ENCODE measurements around the gene EIF4A3.

The EIF4A3 gene

DNA sequence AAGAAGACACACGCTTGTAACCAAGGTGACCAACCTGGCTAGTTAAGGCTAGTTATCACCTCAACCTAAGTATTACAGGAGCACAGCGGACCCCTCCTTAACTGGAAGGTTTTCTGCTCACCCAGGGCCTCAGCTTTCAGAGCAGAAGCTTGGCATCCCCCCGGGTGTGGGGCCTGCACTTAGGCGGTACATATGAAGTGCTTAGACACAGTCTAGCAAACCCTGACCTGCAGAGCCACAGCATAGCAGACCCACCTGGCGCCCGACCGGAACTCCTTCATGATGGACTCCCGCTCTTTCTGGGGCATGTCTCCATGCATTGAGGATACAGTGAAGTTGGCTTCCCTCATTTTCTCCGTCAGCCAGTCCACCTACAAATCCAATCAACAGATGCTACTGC lies 9.8 kb downstream of the EIF4A3 start:
- no peak for ATAC-seq (replicated peaks)
- DNase-seq, result no peak
- H3K9me3 Mint-ChIP-seq, result no peaks in the 10 kb centered on the region
- no peak overlapping the region for H3K27ac Mint-ChIP-seq
- no peak overlapping the region for H3K4me3 Mint-ChIP-seq
- H3K36me3 Mint-ChIP-seq, result peaks cover 51 to 70% of the 10 kb centered on the region in 2 donors
- no peaks in the 10 kb centered on the region for H3K27me3 Mint-ChIP-seq
- no peaks in the 10 kb centered on the region for H3K4me1 Mint-ChIP-seq

DNA sequence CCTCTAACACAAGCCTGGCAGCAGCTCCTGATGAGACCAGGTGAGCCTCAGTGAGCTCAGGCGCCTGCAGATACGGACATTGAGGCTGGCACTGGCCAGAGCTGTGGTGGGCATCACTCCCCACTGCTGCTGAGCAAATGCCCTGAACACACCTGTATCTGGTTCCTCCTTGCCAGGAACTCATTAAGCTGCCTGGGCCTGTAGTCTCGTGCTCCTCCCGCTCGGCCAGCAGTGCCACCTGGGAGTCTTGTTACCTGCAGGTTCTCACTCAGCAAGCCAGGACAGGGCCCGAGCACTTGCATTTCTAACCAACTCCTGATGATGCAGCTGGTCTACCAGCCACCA lies 13.3 kb downstream of the EIF4A3 start:
- peaks cover 37 to 47% of the 10 kb centered on the region in 2 donors for H3K36me3 Mint-ChIP-seq
- H3K4me3 Mint-ChIP-seq, result no peak overlapping the region
- no peaks in the 10 kb centered on the region for H3K4me1 Mint-ChIP-seq
- DNase-seq (no peak), ATAC-seq (replicated peaks) (no peak)
- peaks cover 0 to 7% of the 10 kb centered on the region in 2 donors for H3K27me3 Mint-ChIP-seq
- no peaks in the 10 kb centered on the region for H3K9me3 Mint-ChIP-seq
- H3K27ac Mint-ChIP-seq, result no peak overlapping the region

DNA sequence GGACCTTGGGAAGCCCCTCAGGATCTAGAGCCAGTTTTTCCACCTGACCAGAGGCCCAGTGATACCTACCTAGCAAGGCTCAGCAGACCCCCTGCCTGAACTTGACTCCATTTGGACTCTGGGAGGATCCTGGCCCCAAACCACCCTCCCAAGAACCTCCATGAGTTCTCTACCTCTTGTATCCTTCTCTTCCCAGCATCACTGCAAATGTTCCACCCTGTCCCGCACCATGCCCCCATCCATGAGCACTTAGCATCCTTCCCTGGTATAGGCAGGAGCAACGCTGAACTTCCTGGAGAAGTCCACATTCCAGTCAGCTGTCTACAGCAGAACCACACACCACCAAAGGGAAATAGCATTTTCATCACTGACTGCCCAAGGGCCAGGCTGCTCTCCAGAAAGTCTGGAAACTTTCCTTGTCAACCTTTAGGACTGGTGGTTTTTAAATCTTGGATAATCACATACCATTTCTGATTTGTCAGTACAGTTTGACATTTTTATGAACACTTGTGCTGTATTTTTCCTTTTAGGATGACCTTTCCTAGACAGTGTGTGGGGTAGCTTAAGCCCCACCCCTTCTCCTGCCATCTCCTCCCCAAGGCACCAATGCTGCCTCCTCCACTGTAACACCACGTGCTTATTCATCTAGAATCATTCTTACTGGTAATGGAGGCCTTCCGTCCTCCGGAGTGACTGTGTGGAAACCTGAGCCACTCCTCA lies 13.9 kb downstream of the EIF4A3 start:
- Mint-ChIP-seq H3K36me3 (peaks cover 34 to 43% of the 10 kb centered on the region in 2 donors), H3K4me1 (no peaks in the 10 kb centered on the region), H3K27me3 (peaks cover 0 to 8% of the 10 kb centered on the region in 2 donors), H3K27ac (no peak overlapping the region), H3K4me3 (no peak overlapping the region), H3K9me3 (no peaks in the 10 kb centered on the region)
- DNase-seq, result no peak
- ATAC-seq (replicated peaks), result no peak

DNA sequence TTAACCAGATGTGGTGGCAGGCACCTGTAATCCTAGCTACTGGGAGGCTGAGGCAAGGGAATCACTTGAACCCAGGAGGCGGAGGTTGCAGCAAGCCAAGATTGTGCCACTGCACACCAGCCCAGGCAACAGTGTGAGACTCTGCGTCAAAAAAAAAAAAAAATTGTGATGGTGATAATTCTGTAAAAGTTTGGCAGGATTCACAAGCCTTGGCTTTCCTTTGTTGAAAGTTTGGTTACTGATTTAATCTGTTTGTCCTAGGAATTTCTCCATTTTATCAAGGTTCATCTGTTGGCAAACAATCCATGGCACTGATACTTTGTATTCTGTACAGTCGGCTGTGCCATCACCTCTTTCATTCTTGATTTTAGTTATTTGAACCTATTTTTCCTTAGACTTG lies 15.9 kb downstream of the EIF4A3 start:
- no peaks in the 10 kb centered on the region for H3K4me1 Mint-ChIP-seq
- DNase-seq, result no peak
- H3K4me3 Mint-ChIP-seq, result no peak overlapping the region
- H3K9me3 Mint-ChIP-seq, result no peaks in the 10 kb centered on the region
- H3K27ac Mint-ChIP-seq, result no peak overlapping the region
- H3K36me3 Mint-ChIP-seq, result peaks cover 25 to 31% of the 10 kb centered on the region in 2 donors
- no peak for ATAC-seq (replicated peaks)
- peaks cover 0 to 19% of the 10 kb centered on the region in 2 donors for H3K27me3 Mint-ChIP-seq

DNA sequence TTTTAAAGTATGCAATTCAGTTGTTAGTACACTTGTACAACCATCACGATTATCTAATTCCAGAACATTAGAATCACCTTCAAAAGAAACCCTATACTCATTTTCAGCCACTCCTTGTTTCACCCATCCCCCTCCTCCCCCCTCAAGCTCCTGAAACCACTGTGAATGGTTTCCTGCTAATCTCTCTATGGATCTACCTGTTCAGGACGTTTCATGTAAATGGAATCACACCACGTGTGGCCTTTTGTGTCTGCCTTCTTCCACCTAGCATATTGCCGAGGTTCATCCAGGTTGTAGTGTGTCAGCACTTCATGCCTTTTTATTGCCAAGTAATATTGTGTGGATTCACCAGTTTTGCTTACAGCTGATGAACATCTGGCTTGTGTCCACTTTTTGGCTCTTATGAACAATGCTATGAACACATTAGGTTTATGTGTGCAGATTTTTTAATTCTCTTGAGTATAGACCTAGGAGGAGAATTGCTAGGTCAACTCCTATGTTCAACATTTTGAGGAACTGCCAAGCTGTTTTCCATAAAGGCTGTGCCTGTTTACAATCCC lies 17.8 kb downstream of the EIF4A3 start:
- no peak overlapping the region for H3K27ac Mint-ChIP-seq
- ATAC-seq (replicated peaks), result no peak
- H3K4me3 Mint-ChIP-seq, result no peak overlapping the region
- peaks cover 16 to 20% of the 10 kb centered on the region in 2 donors for H3K36me3 Mint-ChIP-seq
- no peak for DNase-seq
- no peaks in the 10 kb centered on the region for H3K9me3 Mint-ChIP-seq
- H3K4me1 Mint-ChIP-seq, result no peaks in the 10 kb centered on the region
- H3K27me3 Mint-ChIP-seq, result peaks cover 0 to 19% of the 10 kb centered on the region in 2 donors

DNA sequence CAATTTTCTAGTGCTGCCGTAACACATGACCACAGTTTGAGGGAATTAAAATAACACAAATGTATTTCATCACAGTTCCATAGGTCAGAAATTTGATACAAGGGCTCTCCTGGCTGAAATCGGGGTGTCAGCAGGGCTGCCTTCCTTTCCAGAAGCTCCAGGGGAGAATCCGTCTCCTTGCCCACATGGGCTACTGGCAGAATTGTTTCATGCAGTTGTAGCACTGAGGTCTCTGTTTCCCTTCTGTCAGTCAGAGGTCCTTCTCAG lies 20.5 kb downstream of the EIF4A3 start:
- Mint-ChIP-seq H3K4me3 (no peak overlapping the region), H3K27ac (no peak overlapping the region), H3K9me3 (no peaks in the 10 kb centered on the region), H3K27me3 (peaks cover 0 to 19% of the 10 kb centered on the region in 2 donors), H3K4me1 (no peaks in the 10 kb centered on the region), H3K36me3 (peaks cover 0 to under 1% of the 10 kb centered on the region in 2 donors)
- DNase-seq (no peak), ATAC-seq (replicated peaks) (no peak)

DNA sequence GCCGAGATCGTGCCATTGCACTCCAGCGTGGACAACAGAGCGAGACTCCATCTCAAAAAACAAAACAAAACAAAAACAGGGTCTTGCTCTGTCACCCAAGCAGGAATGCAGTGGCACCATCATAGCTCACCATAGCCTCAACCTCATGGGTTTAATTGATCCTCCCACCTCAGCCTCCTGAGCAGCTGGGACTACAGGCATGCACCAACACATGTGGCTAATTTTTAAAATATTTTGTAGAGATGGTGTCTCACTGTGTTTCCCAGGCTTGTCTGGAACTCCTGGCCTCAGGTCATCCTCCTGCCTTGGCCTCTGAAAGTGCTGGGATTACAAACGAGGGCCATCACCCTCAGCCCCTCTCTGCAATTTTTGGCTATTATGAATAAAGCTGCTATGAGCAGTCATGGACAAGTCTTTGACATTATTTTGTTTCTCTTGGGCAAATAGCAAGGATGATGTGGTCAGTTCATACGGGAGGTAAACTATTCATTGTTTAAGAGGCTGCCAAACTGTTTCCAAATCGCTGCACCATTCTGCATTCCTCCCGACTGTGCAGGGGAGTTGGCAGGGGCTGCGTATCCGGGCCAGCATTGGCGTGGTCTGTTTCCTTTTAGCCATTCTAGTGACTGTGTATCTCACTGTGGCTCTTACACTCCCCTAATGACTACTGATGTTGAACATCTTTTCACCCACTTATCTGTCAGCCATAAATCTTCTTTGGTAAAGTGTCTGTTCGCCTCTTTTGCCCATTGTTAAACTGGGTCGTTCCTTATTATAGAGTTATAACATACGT lies 21.1 kb downstream of the EIF4A3 start:
- H3K27ac Mint-ChIP-seq, result no peak overlapping the region
- ATAC-seq (replicated peaks) (no peak), DNase-seq (no peak)
- H3K4me3 Mint-ChIP-seq, result no peak overlapping the region
- H3K27me3 Mint-ChIP-seq, result peaks cover 0 to 19% of the 10 kb centered on the region in 2 donors
- no peaks in the 10 kb centered on the region for H3K4me1 Mint-ChIP-seq
- H3K36me3 Mint-ChIP-seq, result no peaks in the 10 kb centered on the region
- H3K9me3 Mint-ChIP-seq, result no peaks in the 10 kb centered on the region

DNA sequence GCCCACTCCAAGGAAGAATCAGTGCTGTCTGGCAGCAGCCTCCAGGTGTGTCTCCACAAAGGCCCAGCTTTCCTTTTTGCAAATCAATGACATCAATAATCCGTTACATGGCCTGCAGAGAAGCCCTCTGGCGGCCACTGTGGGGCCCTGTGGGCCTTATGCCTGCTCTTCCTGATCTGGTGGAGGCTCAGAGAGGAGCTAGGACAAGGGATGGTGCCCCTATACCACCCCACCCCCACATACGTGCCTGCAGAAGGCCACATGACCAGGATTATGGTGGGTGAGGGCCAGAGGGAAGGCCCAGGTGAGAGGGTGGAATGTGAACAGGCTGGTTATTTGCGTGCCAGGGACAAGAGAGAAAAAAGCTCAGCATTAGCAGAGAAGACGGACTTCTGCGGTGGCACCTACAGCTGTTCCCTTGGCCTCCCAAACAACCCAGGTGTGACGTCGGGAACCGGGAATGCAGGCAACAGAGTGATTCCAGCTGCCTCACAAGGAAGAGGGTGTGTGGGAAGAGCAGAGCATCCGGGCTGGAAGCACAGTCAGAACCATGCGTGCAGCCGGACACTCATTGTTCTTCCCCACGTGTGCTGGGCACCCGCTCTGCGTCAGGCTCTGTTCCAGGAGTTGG lies 22.5 kb downstream of the EIF4A3 start:
- Mint-ChIP-seq H3K9me3 (no peaks in the 10 kb centered on the region), H3K36me3 (no peaks in the 10 kb centered on the region), H3K4me3 (no peak overlapping the region), H3K27me3 (peaks cover 0 to 19% of the 10 kb centered on the region in 2 donors), H3K4me1 (no peaks in the 10 kb centered on the region), H3K27ac (no peak overlapping the region)
- DNase-seq (no peak), ATAC-seq (replicated peaks) (no peak)

DNA sequence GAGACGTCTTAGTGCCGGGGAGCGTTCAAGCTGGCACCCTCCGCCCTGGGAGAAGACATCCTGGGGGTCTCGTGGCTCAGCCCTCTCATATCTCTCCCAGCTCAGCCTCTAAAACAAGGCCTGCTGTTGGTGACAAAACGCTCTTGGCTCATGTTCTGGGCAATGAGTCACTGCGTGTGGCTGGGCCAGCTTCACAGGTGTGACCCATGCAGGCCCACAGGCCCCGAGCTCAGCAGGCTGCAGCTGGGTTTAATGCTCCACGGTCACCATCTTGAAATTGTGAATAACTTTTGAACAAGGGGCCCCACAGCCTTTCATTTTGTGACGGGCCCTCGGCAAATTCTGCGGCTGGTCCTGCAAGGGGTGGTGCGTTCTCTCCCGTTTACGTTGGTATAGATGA lies 23.1 kb downstream of the EIF4A3 start:
- no peaks in the 10 kb centered on the region for H3K9me3 Mint-ChIP-seq
- no peaks in the 10 kb centered on the region for H3K36me3 Mint-ChIP-seq
- H3K27ac Mint-ChIP-seq, result no peak overlapping the region
- H3K4me3 Mint-ChIP-seq, result no peak overlapping the region
- peaks cover 0 to 14% of the 10 kb centered on the region in 2 donors for H3K27me3 Mint-ChIP-seq
- ATAC-seq (replicated peaks) (no peak), DNase-seq (no peak)
- H3K4me1 Mint-ChIP-seq, result no peaks in the 10 kb centered on the region

DNA sequence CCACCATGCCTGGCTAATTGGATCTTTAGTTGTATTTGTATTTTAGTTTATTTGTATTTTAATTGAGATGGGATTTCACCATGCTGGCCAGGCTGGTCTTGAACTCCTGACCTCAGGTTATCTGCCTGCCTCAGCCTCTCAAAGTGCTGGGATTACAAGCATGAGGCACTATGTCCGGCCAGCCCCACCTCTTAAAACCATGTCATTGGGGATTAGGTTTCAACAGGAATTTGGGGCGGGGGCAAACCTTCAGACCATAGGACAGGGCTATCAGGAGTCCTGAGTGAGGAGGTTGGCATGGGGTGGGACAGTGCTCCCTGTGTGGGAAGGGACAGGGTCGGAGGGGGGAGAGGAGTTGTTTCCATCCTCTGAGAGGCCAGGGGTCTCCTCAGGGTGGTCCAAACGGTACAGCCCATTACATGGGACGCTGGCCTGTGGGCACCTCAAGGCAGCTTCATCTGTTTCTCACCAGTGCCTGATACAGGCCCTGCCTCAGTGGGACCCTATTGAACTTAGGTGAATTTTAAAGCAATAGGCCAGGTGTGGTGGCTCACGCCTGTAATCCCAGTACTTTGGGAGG lies 23.9 kb downstream of the EIF4A3 start:
- Mint-ChIP-seq H3K9me3 (no peaks in the 10 kb centered on the region), H3K36me3 (no peaks in the 10 kb centered on the region), H3K4me3 (no peak overlapping the region), H3K27me3 (peaks cover 0 to 10% of the 10 kb centered on the region in 2 donors), H3K27ac (no peak overlapping the region), H3K4me1 (no peaks in the 10 kb centered on the region)
- DNase-seq (no peak), ATAC-seq (replicated peaks) (no peak)

DNA sequence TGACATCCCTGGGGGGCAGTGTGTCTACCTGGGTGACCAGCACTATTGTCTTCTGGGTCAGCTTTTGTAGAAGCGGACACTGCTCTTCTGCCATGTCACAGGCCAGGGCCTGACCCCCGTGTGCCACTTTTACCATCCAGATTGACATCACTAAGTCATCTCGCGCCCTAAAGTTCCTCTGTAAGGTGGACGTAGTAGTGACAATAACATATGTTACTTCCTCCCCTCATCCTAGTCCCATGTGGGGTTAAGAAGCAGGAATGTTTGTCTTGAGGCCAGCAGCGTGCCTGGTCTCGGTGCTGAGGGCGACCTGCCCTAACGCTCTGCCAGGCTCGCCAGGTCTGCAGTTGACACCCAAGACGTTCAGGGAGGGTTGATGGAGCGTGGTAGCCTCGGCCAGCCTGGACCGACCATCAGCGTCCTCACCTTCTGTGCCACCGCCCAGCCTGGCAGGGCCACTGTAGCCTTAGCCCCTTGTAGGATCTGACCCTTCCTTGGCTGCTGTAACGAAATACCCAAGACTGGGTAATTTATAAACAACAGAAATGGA lies 24.8 kb downstream of the EIF4A3 start:
- H3K9me3 Mint-ChIP-seq, result no peaks in the 10 kb centered on the region
- DNase-seq, result no peak
- no peak overlapping the region for H3K4me3 Mint-ChIP-seq
- no peak for ATAC-seq (replicated peaks)
- H3K27ac Mint-ChIP-seq, result no peak overlapping the region
- H3K36me3 Mint-ChIP-seq, result no peaks in the 10 kb centered on the region
- H3K4me1 Mint-ChIP-seq, result no peaks in the 10 kb centered on the region
- H3K27me3 Mint-ChIP-seq, result peaks cover 0 to 5% of the 10 kb centered on the region in 2 donors

DNA sequence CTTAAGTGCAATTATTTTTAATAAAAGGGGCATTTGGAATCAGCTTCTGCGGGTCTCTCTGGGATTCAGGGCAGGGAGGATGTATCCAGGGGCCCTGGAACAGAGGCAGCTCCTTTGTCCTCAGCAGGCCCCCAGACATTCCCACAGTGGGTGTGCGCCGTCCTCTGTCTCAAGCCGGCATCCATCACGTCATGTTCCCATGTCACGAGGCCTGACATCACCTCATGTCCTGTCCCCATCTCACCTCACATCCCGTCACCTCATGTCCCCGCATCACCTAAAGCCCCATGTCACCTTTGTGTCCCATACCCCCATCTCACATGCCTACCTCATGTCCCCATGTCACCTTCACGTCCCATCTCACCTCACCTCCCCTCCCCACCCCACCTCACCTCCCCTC lies 27.1 kb downstream of the EIF4A3 start:
- peaks cover 2 to 9% of the 10 kb centered on the region in 2 donors for H3K36me3 Mint-ChIP-seq
- no peak overlapping the region for H3K4me3 Mint-ChIP-seq
- H3K9me3 Mint-ChIP-seq, result peaks cover 3 to 9% of the 10 kb centered on the region in 2 donors
- no peak for DNase-seq
- ATAC-seq (replicated peaks), result no peak
- no peaks in the 10 kb centered on the region for H3K27me3 Mint-ChIP-seq
- no peak overlapping the region for H3K27ac Mint-ChIP-seq
- H3K4me1 Mint-ChIP-seq, result no peaks in the 10 kb centered on the region

DNA sequence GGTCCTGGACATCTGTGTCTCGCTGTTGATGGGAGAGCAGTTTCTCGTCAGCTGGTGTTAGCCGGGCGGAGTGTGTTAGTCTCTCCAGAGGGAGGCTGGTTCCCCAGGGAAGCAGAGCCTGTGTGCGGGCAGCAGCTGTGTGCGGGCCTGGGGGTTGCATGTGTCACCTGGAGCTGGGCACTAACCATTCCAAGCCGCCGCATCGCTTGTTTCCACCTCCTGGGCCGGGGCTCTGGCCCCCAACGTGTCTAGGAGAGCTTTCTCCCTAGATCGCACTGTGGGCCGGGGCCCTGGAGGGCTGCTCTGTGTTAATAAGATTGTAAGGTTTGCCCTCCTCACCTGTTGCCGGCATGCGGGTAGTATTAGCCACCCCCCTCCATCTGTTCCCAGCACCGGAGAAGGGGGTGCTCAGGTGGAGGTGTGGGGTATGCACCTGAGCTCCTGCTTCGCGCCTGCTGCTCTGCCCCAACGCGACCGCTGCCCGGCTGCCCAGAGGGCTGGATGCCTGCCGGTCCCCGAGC lies 27.6 kb downstream of the EIF4A3 start:
- Mint-ChIP-seq H3K27me3 (no peaks in the 10 kb centered on the region), H3K4me1 (no peaks in the 10 kb centered on the region), H3K36me3 (peaks cover 2 to 11% of the 10 kb centered on the region in 2 donors), H3K27ac (no peak overlapping the region), H3K9me3 (peaks cover 5 to 11% of the 10 kb centered on the region in 2 donors), H3K4me3 (no peak overlapping the region)
- no peak for DNase-seq
- no peak for ATAC-seq (replicated peaks)

DNA sequence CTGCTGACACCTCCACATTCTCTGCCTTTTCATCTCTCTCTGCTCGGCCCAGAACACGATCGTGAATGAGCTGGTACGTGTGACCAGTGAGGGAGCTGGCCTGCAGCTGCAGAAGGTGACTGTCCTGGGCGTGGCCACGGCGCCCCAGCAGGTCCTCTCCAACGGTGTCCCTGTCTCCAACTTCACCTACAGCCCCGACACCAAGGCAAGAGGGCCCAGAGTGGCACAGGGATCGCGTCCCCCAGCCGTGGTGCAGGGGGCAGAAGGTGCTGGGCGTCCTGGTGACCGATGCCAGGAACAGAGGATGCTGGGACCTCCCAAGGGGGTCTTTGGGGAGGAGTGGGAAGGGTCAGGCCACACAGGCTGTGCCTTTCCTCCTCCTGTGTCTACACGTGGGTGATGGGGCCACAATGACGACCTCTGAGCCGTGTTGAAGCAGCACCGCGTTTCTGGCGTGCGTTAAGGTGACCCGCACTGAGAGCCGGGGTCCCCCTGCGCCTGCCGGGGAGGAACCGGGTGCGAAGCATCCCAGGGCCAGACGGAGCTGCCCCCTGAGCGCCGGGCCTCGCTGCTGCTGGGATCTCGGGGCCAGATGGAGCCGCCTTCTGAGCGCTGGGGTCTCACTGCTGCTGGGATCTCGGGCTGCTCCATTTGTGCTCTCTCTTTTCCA lies 28.2 kb downstream of the EIF4A3 start:
- Mint-ChIP-seq H3K9me3 (peaks cover 5 to 11% of the 10 kb centered on the region in 2 donors), H3K4me1 (no peaks in the 10 kb centered on the region), H3K27me3 (no peaks in the 10 kb centered on the region), H3K36me3 (peaks cover 2 to 11% of the 10 kb centered on the region in 2 donors), H3K27ac (no peak overlapping the region), H3K4me3 (no peak overlapping the region)
- ATAC-seq (replicated peaks), result no peak
- no peak for DNase-seq

Data from stimulated activated naive B cell treated with anti-CD40 and anti-IgM and Interleukin-4, amounts not matched to agents 10 μg/mL and 1 μg/mL and 100 μg/mL, for 72 hours (primary cell).